ENCODE data around the gene ZNF337. TPM values are rescaled to one million over a fixed set of nuclear protein-coding genes. Genes with fewer than 3 reads are reported as not detected.

Gene ZNF337
- polyA plus RNA-seq, 1 donor from 2014 or later, result 61.2 TPM

DNA sequence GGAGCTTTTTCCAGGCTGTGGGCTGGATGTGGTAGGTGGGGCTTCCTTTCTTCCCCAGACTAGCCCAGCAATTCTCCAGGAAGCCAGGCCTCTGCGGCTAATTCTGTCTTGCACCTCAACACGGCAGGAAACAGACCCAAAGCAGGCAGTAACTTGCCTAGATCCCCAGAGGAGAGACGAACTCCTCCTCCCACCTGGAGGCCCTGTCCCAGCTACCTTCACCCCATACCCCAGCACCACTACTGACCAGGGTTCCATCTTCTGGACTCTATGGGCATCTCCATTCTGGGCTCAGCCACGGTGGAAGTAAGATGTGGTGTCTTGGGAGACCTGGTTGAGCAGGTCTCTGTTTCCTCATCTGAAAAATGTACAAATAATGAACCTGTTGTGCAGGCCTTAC, 48.4 kb upstream of the ZNF337 start:
- H3K4me2 ChIP-seq (ENCODE audit: low read length), result no peak overlapping the region

GRCh38 chr20:25744261-25744660, 47.6 kb upstream of the ZNF337 start:
- no peak for TF ChIP-seq POLR2AphosphoS5 (IDR thresholded peaks at IDR 0.05)
- no peak for TF ChIP-seq EP300 (conservative IDR thresholded peaks at IDR 0.05; ENCODE audit: poor library complexity, severe bottlenecking)
- no peak for TF ChIP-seq EZH2 (IDR thresholded peaks at IDR 0.05; ENCODE audit: borderline replicate concordance, insufficient read depth, low read length, poor library complexity, severe bottlenecking)
- TF ChIP-seq, protein P1, sequence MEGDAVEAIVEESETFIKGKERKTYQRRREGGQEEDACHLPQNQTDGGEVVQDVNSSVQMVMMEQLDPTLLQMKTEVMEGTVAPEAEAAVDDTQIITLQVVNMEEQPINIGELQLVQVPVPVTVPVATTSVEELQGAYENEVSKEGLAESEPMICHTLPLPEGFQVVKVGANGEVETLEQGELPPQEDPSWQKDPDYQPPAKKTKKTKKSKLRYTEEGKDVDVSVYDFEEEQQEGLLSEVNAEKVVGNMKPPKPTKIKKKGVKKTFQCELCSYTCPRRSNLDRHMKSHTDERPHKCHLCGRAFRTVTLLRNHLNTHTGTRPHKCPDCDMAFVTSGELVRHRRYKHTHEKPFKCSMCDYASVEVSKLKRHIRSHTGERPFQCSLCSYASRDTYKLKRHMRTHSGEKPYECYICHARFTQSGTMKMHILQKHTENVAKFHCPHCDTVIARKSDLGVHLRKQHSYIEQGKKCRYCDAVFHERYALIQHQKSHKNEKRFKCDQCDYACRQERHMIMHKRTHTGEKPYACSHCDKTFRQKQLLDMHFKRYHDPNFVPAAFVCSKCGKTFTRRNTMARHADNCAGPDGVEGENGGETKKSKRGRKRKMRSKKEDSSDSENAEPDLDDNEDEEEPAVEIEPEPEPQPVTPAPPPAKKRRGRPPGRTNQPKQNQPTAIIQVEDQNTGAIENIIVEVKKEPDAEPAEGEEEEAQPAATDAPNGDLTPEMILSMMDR (IDR thresholded peaks at IDR 0.05; ENCODE audit: poor library complexity, severe bottlenecking), result no peak
- no peak for TF ChIP-seq SMC3 (conservative IDR thresholded peaks at IDR 0.05; ENCODE audit: poor library complexity)
- no peak for TF ChIP-seq MXI1 (conservative IDR thresholded peaks at IDR 0.05; ENCODE audit: poor library complexity, severe bottlenecking)
- TF ChIP-seq, protein P2, sequence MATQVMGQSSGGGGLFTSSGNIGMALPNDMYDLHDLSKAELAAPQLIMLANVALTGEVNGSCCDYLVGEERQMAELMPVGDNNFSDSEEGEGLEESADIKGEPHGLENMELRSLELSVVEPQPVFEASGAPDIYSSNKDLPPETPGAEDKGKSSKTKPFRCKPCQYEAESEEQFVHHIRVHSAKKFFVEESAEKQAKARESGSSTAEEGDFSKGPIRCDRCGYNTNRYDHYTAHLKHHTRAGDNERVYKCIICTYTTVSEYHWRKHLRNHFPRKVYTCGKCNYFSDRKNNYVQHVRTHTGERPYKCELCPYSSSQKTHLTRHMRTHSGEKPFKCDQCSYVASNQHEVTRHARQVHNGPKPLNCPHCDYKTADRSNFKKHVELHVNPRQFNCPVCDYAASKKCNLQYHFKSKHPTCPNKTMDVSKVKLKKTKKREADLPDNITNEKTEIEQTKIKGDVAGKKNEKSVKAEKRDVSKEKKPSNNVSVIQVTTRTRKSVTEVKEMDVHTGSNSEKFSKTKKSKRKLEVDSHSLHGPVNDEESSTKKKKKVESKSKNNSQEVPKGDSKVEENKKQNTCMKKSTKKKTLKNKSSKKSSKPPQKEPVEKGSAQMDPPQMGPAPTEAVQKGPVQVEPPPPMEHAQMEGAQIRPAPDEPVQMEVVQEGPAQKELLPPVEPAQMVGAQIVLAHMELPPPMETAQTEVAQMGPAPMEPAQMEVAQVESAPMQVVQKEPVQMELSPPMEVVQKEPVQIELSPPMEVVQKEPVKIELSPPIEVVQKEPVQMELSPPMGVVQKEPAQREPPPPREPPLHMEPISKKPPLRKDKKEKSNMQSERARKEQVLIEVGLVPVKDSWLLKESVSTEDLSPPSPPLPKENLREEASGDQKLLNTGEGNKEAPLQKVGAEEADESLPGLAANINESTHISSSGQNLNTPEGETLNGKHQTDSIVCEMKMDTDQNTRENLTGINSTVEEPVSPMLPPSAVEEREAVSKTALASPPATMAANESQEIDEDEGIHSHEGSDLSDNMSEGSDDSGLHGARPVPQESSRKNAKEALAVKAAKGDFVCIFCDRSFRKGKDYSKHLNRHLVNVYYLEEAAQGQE (IDR thresholded peaks at IDR 0.05; ENCODE audit: borderline replicate concordance), result no peak
- no peak for TF ChIP-seq RAD21 (conservative IDR thresholded peaks at IDR 0.05)
- TF ChIP-seq TAF1 (IDR thresholded peaks at IDR 0.05; ENCODE audit: low read depth), result no peak
- H3K9me2 ChIP-seq (ENCODE audit: insufficient read depth, low read length), result no peaks in the 10 kb centered on the region
- no peaks in the 10 kb centered on the region for H3K36me3 ChIP-seq (ENCODE audit: insufficient read depth, low read length)
- H3F3A ChIP-seq (ENCODE audit: insufficient read depth, low read length, poor library complexity, severe bottlenecking), result no peaks in the 10 kb centered on the region
- no peaks in the 10 kb centered on the region for H4K20me1 ChIP-seq (ENCODE audit: insufficient read depth)
- H3K4me2 ChIP-seq (ENCODE audit: low read length), result no peak overlapping the region
- no peak overlapping the region for H3K27ac ChIP-seq (ENCODE audit: low read length)
- H3K4me3 ChIP-seq (ENCODE audit: low read length), result no peak overlapping the region
- no peaks in the 10 kb centered on the region for H3K9me3 ChIP-seq (ENCODE audit: low read length)
- no peaks in the 10 kb centered on the region for H3K79me2 ChIP-seq (replicated peaks; ENCODE audit: insufficient read depth, low read length)
- H2AFZ ChIP-seq (ENCODE audit: low read depth, low read length), result no peak overlapping the region
- H3K9ac ChIP-seq (ENCODE audit: low read length), result no peak overlapping the region
- no peaks in the 10 kb centered on the region for H3K27me3 ChIP-seq (ENCODE audit: insufficient read depth, low read depth, low read length)

More for the DNA sequence above, 48.4 kb upstream of the ZNF337 start:
- Histone ChIP-seq H4K20me1 (ENCODE audit: insufficient read depth) (no peaks in the 10 kb centered on the region), H3K4me3 (ENCODE audit: low read length) (no peak overlapping the region), H3K27me3 (ENCODE audit: insufficient read depth, low read depth, low read length) (no peaks in the 10 kb centered on the region), H3K9me3 (ENCODE audit: low read length) (no peaks in the 10 kb centered on the region), H3K9me2 (ENCODE audit: insufficient read depth, low read length) (no peaks in the 10 kb centered on the region), H3K27ac (ENCODE audit: low read length) (no peak overlapping the region), H3K79me2 (replicated peaks; ENCODE audit: insufficient read depth, low read length) (no peaks in the 10 kb centered on the region), H3K36me3 (ENCODE audit: insufficient read depth, low read length) (no peaks in the 10 kb centered on the region), H3F3A (ENCODE audit: insufficient read depth, low read length, poor library complexity, severe bottlenecking) (no peaks in the 10 kb centered on the region), H2AFZ (ENCODE audit: low read depth, low read length) (no peak overlapping the region), H3K9ac (ENCODE audit: low read length) (no peak overlapping the region)
- no peak for TF ChIP-seq POLR2AphosphoS5 (IDR thresholded peaks at IDR 0.05)
- no peak for TF ChIP-seq EZH2 (IDR thresholded peaks at IDR 0.05; ENCODE audit: borderline replicate concordance, insufficient read depth, low read length, poor library complexity, severe bottlenecking)

DNA sequence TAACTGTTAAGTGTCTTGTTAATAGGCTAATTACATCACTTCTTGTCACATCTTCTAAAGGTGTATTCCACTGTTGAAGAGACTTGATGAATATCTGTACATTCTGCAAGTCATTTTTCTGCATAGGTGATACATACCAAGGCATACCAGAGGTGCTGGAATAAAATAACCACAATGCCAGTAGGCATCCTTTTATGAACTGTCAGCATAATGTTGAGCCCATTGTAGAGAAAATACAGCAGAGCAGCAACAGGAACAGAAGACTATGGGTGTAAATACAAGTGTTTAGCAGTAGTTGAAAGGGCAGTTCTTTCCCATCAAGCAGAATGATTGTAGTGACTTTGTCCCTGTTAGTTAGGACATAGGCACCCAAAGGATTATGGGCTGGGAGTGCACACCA, 44.4 kb upstream of the ZNF337 start:
- H3K4me2 ChIP-seq (ENCODE audit: low read length), result no peak overlapping the region
- H3F3A ChIP-seq (ENCODE audit: insufficient read depth, low read length, poor library complexity, severe bottlenecking), result no peaks in the 10 kb centered on the region
- no peaks in the 10 kb centered on the region for H3K9me3 ChIP-seq (ENCODE audit: low read length)
- no peak for TF ChIP-seq RAD21 (conservative IDR thresholded peaks at IDR 0.05)
- no peak overlapping the region for H3K9ac ChIP-seq (ENCODE audit: low read length)
- no peak overlapping the region for H3K4me3 ChIP-seq (ENCODE audit: low read length)
- H3K36me3 ChIP-seq (ENCODE audit: insufficient read depth, low read length), result no peaks in the 10 kb centered on the region
- H3K9me2 ChIP-seq (ENCODE audit: insufficient read depth, low read length), result no peaks in the 10 kb centered on the region
- no peak overlapping the region for H3K27ac ChIP-seq (ENCODE audit: low read length)
- H3K79me2 ChIP-seq (replicated peaks; ENCODE audit: insufficient read depth, low read length), result no peaks in the 10 kb centered on the region
- no peaks in the 10 kb centered on the region for H4K20me1 ChIP-seq (ENCODE audit: insufficient read depth)
- H2AFZ ChIP-seq (ENCODE audit: low read depth, low read length), result no peak overlapping the region
- H3K27me3 ChIP-seq (ENCODE audit: insufficient read depth, low read depth, low read length), result no peaks in the 10 kb centered on the region
